Gastrocnemius medialis (tissue), 4 donors: ENCODE data around the gene MED16.

ENCODE experiments used
- POLR2A ChIP-seq, 2 donors: fragments of 450-650 bp; IDR thresholded peaks; one replicate each; pipeline ENCODE4 v1.6.1; 2017; ENCODE audit warnings: antibody characterized with exemption in 2 of 2, mild to moderate bottlenecking in 2 of 2, moderate library complexity in 2 of 2
- TF ChIP-seq, protein P1 (sequence below), 5 experiments: fragments of 450-650 bp in 3 of 5; fragments of 200-600 bp in 2 of 5; sonication (generic) in 2 of 5; IDR thresholded peaks in 4 of 5; conservative IDR thresholded peaks in 1 of 5; 1 replicate in 4 of 5; 2 replicates in 1 of 5; pipeline ENCODE4 v1.5.1; 2016 to 2019; ENCODE audit warnings: antibody characterized with exemption in 5 of 5, mild to moderate bottlenecking in 3 of 5, moderate library complexity in 3 of 5

DNA sequence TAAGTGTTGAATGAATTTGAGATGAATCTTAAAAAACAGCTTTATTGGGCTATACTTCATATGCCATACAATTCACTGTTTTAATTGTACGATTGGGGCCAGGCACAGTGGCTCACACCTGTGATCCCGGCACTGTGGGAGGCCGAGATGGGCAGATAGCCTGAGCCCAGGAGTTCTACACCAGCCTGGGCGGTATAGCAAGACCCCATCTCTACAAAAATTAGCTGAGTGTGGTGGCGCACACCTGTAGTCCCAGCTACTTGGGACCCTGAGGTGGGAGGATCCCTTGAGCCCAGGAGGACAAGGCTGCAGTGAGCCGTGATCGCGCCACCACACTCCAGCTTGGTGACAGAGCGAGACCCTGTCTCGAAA is 43.2 kb upstream of the MED16 start:
- TF ChIP-seq POLR2A (IDR thresholded peaks at IDR 0.05): no peak
- TF ChIP-seq, protein P1, sequence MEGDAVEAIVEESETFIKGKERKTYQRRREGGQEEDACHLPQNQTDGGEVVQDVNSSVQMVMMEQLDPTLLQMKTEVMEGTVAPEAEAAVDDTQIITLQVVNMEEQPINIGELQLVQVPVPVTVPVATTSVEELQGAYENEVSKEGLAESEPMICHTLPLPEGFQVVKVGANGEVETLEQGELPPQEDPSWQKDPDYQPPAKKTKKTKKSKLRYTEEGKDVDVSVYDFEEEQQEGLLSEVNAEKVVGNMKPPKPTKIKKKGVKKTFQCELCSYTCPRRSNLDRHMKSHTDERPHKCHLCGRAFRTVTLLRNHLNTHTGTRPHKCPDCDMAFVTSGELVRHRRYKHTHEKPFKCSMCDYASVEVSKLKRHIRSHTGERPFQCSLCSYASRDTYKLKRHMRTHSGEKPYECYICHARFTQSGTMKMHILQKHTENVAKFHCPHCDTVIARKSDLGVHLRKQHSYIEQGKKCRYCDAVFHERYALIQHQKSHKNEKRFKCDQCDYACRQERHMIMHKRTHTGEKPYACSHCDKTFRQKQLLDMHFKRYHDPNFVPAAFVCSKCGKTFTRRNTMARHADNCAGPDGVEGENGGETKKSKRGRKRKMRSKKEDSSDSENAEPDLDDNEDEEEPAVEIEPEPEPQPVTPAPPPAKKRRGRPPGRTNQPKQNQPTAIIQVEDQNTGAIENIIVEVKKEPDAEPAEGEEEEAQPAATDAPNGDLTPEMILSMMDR (IDR thresholded peaks at IDR 0.05 in 4 of 5, conservative IDR thresholded peaks at IDR 0.05 in 1 of 5): no peak
